K562 (cell line): Measurements from ENCODE around the gene OR52B6. TPM values are rescaled to one million over a fixed set of nuclear protein-coding genes. Genes with fewer than 3 reads are reported as not detected.

Source experiments
- ATAC-seq: fragments of 200-7000 bp; cut with Tn5 transposase; 3 replicates; pipeline ENCODE4 v1.9.1; 2020; ENCODE audit warnings: moderate library complexity
- BruUV-seq: library from RNA; stranded (reverse); fragments of 400-500 nt; replicated peaks from 2 replicates; lab custom pipeline; 2021; lab: Mats Ljungman, UMichigan
- CTCF ChIA-PET: fragments of 300-600 bp; formaldehyde crosslinking; extraction: SDS; loops from one replicate; lab custom pipeline; 2021; ENCODE audit warnings: low intra/inter-chr PET ratio; lab: Yijun Ruan, JAX
- POLR2A ChIA-PET: fragments of 300-600, 350-650 bp; sonication (Branson Sonifier 250); formaldehyde crosslinking; extraction: SDS; loops from one replicate; lab custom pipeline; 2021; ENCODE audit warnings: antibody characterized with exemption, inconsistent platforms; lab: Yijun Ruan, JAX
- DNase-seq, 4 experiments: peaks; one replicate each; pipeline versions ENCODE4 v3.0.0 to v3.0.0-alpha.2; 2011 to 2018; ENCODE audit warnings: low spot score in 3 of 4, mixed read lengths in 3 of 4; ENCODE audit errors: extremely low read depth in 1 of 4
- FAIRE-seq: peaks from 2 replicates; lab custom pipeline; 2011; peaks lifted over from hg19 to GRCh38; lab: Jason Lieb, UNC
- H2AFZ ChIP-seq: 2 replicates; pipeline ENCODE4 v1.6.0; 2011; ENCODE audit warnings: low read depth, low read length, control low read depth, inconsistent platforms
- H3K27ac ChIP-seq: fragments of 200-600 bp; 3 replicates; pipeline ENCODE4 v1.8.0; 2011; ENCODE audit warnings: low read depth, mild to moderate bottlenecking, control low read depth, inconsistent platforms, low read length, moderate library complexity, mixed read lengths; ENCODE audit errors: extremely low read depth
- H3K27me3 ChIP-seq, 2 experiments: fragments of 300-600 bp in 1 of 2; 2 replicates in 1 of 2; 3 replicates in 1 of 2; pipeline versions ENCODE4 v1.6.0 to v1.8.0; 2011; ENCODE audit warnings: inconsistent platforms in 2 of 2, low read length in 2 of 2, mild to moderate bottlenecking in 1 of 2, mixed read lengths in 1 of 2, moderate library complexity in 1 of 2; ENCODE audit not compliant: control insufficient read depth in 2 of 2, insufficient read depth in 2 of 2
- H3K36me3 ChIP-seq: fragments of 300-600 bp; 3 replicates; pipeline ENCODE4 v1.8.0; 2011; ENCODE audit warnings: mild to moderate bottlenecking, low read length, inconsistent platforms; ENCODE audit not compliant: control insufficient read depth, insufficient read depth
- H3K4me1 ChIP-seq, 2 experiments: fragments of 200-600 bp in 1 of 2; replicated peaks in 1 of 2; 2 replicates in 1 of 2; 3 replicates in 1 of 2; pipeline versions ENCODE4 v1.5.1 to v1.8.0; 2011; ENCODE audit warnings: inconsistent platforms in 2 of 2, low read length in 2 of 2, mild to moderate bottlenecking in 1 of 2, mixed read lengths in 1 of 2, moderate library complexity in 1 of 2; ENCODE audit not compliant: control insufficient read depth in 2 of 2, insufficient read depth in 2 of 2
- H3K4me2 ChIP-seq: 2 replicates; pipeline ENCODE4 v1.6.1; 2011; ENCODE audit warnings: low read length, control low read depth, inconsistent platforms, mixed read lengths; ENCODE audit not compliant: insufficient read depth
- H3K4me3 ChIP-seq: fragments of 200-600 bp; sonication (generic), shearing (Covaris generic); 2 replicates; pipeline ENCODE4 v1.5.1; 2016; ENCODE audit warnings: control low read depth, inconsistent platforms
- H3K79me2 ChIP-seq: fragments of 200-600 bp; 3 replicates; pipeline ENCODE4 v1.8.0; 2011; ENCODE audit warnings: low read length, inconsistent platforms; ENCODE audit not compliant: control insufficient read depth, insufficient read depth
- H3K9ac ChIP-seq, 2 experiments: 2 replicates each; pipeline versions ENCODE4 v1.6.0 to v1.6.1; 2011; ENCODE audit warnings: low read depth in 2 of 2, low read length in 2 of 2, control low read depth in 1 of 2, inconsistent platforms in 1 of 2, mild to moderate bottlenecking in 1 of 2, mixed read lengths in 1 of 2; ENCODE audit not compliant: insufficient read depth in 1 of 2
- H3K9me1 ChIP-seq: one replicate; pipeline ENCODE4 v1.6.0; 2011; ENCODE audit warnings: inconsistent platforms, mild to moderate bottlenecking, low read length, moderate library complexity; ENCODE audit not compliant: control insufficient read depth, insufficient read depth
- H3K9me3 ChIP-seq: replicated peaks from 2 replicates; pipeline ENCODE4 v1.5.1; 2011; ENCODE audit warnings: low read depth, low read length, inconsistent platforms; ENCODE audit not compliant: control insufficient read depth, insufficient read depth
- H4K20me1 ChIP-seq: replicated peaks from 2 replicates; pipeline ENCODE4 v1.6.1; 2011; ENCODE audit warnings: low read length, inconsistent platforms, mixed read lengths; ENCODE audit not compliant: control insufficient read depth, insufficient read depth
- BMI1 ChIP-seq: fragments of 150-350 bp; IDR thresholded peaks from 2 replicates; pipeline ENCODE4 v1.6.1; 2014; ENCODE audit warnings: low read length
- PHTF2 ChIP-seq: fragments of 250-450 bp; sonication (Bioruptor Pico); IDR thresholded peaks from 2 replicates; pipeline ENCODE4 v1.5.0; 2021; ENCODE audit warnings: mild to moderate bottlenecking
- RAD21 ChIP-seq, 2 experiments: fragments of 250-450 bp in 1 of 2; fragments of 450-650 bp in 1 of 2; sonication (Bioruptor Pico) in 1 of 2; formaldehyde crosslinking in 1 of 2; IDR thresholded peaks in 1 of 2; conservative IDR thresholded peaks in 1 of 2; 2 replicates each; pipeline versions ENCODE4 v1.4.0 to v1.8.0; 2020 to 2022; ENCODE audit warnings: mild to moderate bottlenecking in 2 of 2, moderate library complexity in 1 of 2
- ZNF133 ChIP-seq: fragments of 250-450 bp; sonication (Bioruptor Pico); IDR thresholded peaks from 2 replicates; pipeline ENCODE4 v1.4.0; 2020; ENCODE audit warnings: mild to moderate bottlenecking
- ZNF584 ChIP-seq: fragments of 200-800 bp; sonication (Bioruptor generic); IDR thresholded peaks from 2 replicates; pipeline ENCODE4 v1.6.1; 2016; ENCODE audit warnings: low read depth, mild to moderate bottlenecking, missing genetic modification characterization, missing compliant biosample characterization
- ZNF644 ChIP-seq: fragments of 200-800 bp; sonication (Bioruptor generic); IDR thresholded peaks from 2 replicates; pipeline ENCODE4 v1.6.1; 2016; ENCODE audit warnings: low read depth, missing genetic modification characterization, missing compliant biosample characterization
- WGBS: fragments of 100-300 bp; shearing (Covaris generic); methylation state at CpG from one replicate; pipeline ENCODE4 v1.1.6; 2016; ENCODE audit warnings: low coverage, mixed read lengths; ENCODE audit not compliant: insufficient coverage; ENCODE audit errors: missing lambda C conversion rate; 5-methylcytosine and 5-hydroxymethylcytosine counted together
- in situ Hi-C: fragments of 300-500 bp; cut with MboI; formaldehyde crosslinking; loops from 4 replicates; pipeline ENCODE4 v1.15.0; 2018; ENCODE audit warnings: inconsistent platforms, mixed read lengths
- intact Hi-C: fragments of 100-400 bp; cut with micrococcal nuclease; formaldehyde crosslinking; loops from 2 replicates; pipeline ENCODE4 v1.14.2; 2022
- polyA plus RNA-seq, 8 experiments: library from polyadenylated mRNA; depleted of rRNA in 4 of 8; stranded (reverse) in 5 of 8; unstranded in 3 of 8; fragments of >200 nt; fragmentation: Nextera tagmentation in 2 of 8; fragmentation: Illumina TruSeq in 1 of 8; extraction: Ambion mirVana in 2 of 8; extraction: Trizol in 1 of 8; gene quantifications; 2 replicates each; pipeline versions ENCODE4 v1.2.1 to v1.2.3, GENCODE V29; 2011 to 2014; ENCODE audit warnings: inconsistent platforms in 1 of 8, missing spikeins in 1 of 8
- total RNA-seq, 7 experiments: library from RNA; depleted of rRNA in 6 of 7; stranded (reverse); fragments of >200 nt in 6 of 7; fragmentation: Illumina TruSeq in 2 of 7; extraction: Trizol in 2 of 7; gene quantifications; 2 replicates each; pipeline versions ENCODE4 v1.2.1 to v1.2.3, GENCODE V29; 2011 to 2021; ENCODE audit warnings: low replicate concordance in 1 of 7
- TF ChIP-seq, protein P1 (sequence below): fragments of 200-800 bp; sonication (Bioruptor generic); IDR thresholded peaks from 2 replicates; pipeline ENCODE4 v1.6.1; 2016; ENCODE audit warnings: missing genetic modification characterization, missing compliant biosample characterization
- TF ChIP-seq, protein P2 (sequence below), 3 experiments: IDR thresholded peaks in 2 of 3; conservative IDR thresholded peaks in 1 of 3; 2 replicates each; pipeline ENCODE4 v1.5.1; 2011 to 2012; ENCODE audit warnings: low read length in 3 of 3, mild to moderate bottlenecking in 3 of 3, control low read depth in 2 of 3, improper control_type of control experiment in 1 of 3, inconsistent platforms in 1 of 3, low read depth in 1 of 3, mixed read lengths in 1 of 3, moderate library complexity in 1 of 3; ENCODE audit not compliant: insufficient read depth in 2 of 3

Gene OR52B6
- total and polyA plus RNA-seq, 9 of the 15 experiments (the other 6 are each of a cell fraction or from before 2014, with no cell fraction given): not detected

DNA sequence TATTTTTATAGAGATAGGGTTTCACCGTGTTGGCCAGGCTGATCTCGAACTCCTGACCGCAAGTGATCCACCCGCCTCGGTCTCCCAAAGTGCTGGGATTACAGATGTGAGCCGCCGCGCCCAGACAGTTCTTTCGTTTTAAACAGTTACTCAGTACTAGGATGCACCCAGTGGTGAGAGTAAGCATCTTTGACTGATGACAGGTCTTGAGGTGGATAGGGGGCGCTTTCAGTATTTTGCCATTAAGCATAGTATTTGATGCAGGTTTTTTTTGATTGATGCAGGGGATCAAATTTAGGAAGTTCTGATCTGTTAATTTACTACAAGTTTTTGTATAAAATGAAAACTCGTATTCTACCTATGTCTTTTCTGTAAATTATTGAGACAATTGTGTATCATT is 30.9 kb downstream of the OR52B6 start:
- H3K9me1 ChIP-seq: no peaks in the 10 kb centered on the region
- ATAC-seq: peak; percentile 87
- TF ChIP-seq, protein P1, sequence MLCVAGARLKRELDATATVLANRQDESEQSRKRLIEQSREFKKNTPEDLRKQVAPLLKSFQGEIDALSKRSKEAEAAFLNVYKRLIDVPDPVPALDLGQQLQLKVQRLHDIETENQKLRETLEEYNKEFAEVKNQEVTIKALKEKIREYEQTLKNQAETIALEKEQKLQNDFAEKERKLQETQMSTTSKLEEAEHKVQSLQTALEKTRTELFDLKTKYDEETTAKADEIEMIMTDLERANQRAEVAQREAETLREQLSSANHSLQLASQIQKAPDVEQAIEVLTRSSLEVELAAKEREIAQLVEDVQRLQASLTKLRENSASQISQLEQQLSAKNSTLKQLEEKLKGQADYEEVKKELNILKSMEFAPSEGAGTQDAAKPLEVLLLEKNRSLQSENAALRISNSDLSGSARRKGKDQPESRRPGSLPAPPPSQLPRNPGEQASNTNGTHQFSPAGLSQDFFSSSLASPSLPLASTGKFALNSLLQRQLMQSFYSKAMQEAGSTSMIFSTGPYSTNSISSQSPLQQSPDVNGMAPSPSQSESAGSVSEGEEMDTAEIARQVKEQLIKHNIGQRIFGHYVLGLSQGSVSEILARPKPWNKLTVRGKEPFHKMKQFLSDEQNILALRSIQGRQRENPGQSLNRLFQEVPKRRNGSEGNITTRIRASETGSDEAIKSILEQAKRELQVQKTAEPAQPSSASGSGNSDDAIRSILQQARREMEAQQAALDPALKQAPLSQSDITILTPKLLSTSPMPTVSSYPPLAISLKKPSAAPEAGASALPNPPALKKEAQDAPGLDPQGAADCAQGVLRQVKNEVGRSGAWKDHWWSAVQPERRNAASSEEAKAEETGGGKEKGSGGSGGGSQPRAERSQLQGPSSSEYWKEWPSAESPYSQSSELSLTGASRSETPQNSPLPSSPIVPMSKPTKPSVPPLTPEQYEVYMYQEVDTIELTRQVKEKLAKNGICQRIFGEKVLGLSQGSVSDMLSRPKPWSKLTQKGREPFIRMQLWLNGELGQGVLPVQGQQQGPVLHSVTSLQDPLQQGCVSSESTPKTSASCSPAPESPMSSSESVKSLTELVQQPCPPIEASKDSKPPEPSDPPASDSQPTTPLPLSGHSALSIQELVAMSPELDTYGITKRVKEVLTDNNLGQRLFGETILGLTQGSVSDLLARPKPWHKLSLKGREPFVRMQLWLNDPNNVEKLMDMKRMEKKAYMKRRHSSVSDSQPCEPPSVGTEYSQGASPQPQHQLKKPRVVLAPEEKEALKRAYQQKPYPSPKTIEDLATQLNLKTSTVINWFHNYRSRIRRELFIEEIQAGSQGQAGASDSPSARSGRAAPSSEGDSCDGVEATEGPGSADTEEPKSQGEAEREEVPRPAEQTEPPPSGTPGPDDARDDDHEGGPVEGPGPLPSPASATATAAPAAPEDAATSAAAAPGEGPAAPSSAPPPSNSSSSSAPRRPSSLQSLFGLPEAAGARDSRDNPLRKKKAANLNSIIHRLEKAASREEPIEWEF (CRISPR knock-in tag): no peak
- TF ChIP-seq, protein P2, sequence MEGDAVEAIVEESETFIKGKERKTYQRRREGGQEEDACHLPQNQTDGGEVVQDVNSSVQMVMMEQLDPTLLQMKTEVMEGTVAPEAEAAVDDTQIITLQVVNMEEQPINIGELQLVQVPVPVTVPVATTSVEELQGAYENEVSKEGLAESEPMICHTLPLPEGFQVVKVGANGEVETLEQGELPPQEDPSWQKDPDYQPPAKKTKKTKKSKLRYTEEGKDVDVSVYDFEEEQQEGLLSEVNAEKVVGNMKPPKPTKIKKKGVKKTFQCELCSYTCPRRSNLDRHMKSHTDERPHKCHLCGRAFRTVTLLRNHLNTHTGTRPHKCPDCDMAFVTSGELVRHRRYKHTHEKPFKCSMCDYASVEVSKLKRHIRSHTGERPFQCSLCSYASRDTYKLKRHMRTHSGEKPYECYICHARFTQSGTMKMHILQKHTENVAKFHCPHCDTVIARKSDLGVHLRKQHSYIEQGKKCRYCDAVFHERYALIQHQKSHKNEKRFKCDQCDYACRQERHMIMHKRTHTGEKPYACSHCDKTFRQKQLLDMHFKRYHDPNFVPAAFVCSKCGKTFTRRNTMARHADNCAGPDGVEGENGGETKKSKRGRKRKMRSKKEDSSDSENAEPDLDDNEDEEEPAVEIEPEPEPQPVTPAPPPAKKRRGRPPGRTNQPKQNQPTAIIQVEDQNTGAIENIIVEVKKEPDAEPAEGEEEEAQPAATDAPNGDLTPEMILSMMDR (IDR thresholded peaks at IDR 0.05 in 2 of 3, conservative IDR thresholded peaks at IDR 0.05 in 1 of 3; ENCODE audit: insufficient read depth in 2 of 3, low read depth in 1 of 3, low read length in 3 of 3): peak; percentile 23 to 91 (median 65); a peak in 4 of 6 replicates
- TF ChIP-seq RAD21 (CRISPR knock-in tag; conservative IDR thresholded peaks at IDR 0.05 in 1 of 2, IDR thresholded peaks at IDR 0.05 in 1 of 2): peak in 1 of 2 experiments; percentile 17; a peak in 1 of 4 replicates
- no peak for TF ChIP-seq ZNF133
- TF ChIP-seq ZNF644 (tag): no peak
- no peak for TF ChIP-seq BMI1
- no peak for TF ChIP-seq ZNF584 (CRISPR knock-in tag)
- TF ChIP-seq PHTF2 (CRISPR knock-in tag): no peak
- no peaks in the 10 kb centered on the region for H3K4me1 ChIP-seq
- DNase-seq: peak in 1 of 4 experiments; percentile 22
- H3K36me3 ChIP-seq: no peaks in the 10 kb centered on the region
- FAIRE-seq: no peak
- H3K4me2 ChIP-seq: no peak overlapping the region
- no peak overlapping the region for H3K27ac ChIP-seq
- intact Hi-C loops (no loop called here), in situ Hi-C loops (no loop called here)
- ChIA-PET CTCF (no interaction called here), POLR2A (interaction anchor here (0.7 to 1.8 kb wide), 2 partner anchors 11 to 27 kb away, joined by 3 to 4 read pairs; no protein-coding TSS in a partner anchor)
- no peaks in the 10 kb centered on the region for H3K27me3 ChIP-seq
- H3K4me3 ChIP-seq: no peak overlapping the region
- H3K9me3 ChIP-seq: no peaks in the 10 kb centered on the region
- BruUV-seq: no TSS peak
- no peaks in the 10 kb centered on the region for H4K20me1 ChIP-seq
- 61% methylated on average over 10 of the region's 11 CpGs for WGBS
- H2AFZ ChIP-seq: no peak overlapping the region
- H3K79me2 ChIP-seq: no peaks in the 10 kb centered on the region
- no peak overlapping the region for H3K9ac ChIP-seq
